Trophoblast cell (in vitro differentiated cells and primary cell): ENCODE results near the gene GPALPP1.

Experiments used
- DNase-seq, 2 donors: peaks; one replicate each; pipeline ENCODE4 v3.0.0-alpha.2; 2016
- H2AFZ ChIP-seq: 2 replicates; pipeline ENCODE4 v1.6.1; 2013; ENCODE audit warnings: low read length, moderate library complexity, mild to moderate bottlenecking; ENCODE audit not compliant: insufficient read depth, poor library complexity
- H2AK5ac ChIP-seq: 2 replicates; pipeline ENCODE4 v1.6.1; 2013; ENCODE audit warnings: mild to moderate bottlenecking, low read length
- H2BK120ac ChIP-seq: 2 replicates; pipeline ENCODE4 v1.6.1; 2013; ENCODE audit warnings: low read length, mild to moderate bottlenecking, moderate library complexity; ENCODE audit not compliant: insufficient read depth, poor library complexity
- H2BK12ac ChIP-seq: 2 replicates; pipeline ENCODE4 v1.6.1; 2013; ENCODE audit warnings: mild to moderate bottlenecking, low read length, moderate library complexity
- H2BK5ac ChIP-seq: 2 replicates; pipeline ENCODE4 v1.6.1; 2013; ENCODE audit warnings: low read length, low read depth, moderate library complexity, mild to moderate bottlenecking; ENCODE audit not compliant: poor library complexity
- H3K14ac ChIP-seq: 2 replicates; pipeline ENCODE4 v1.6.1; 2013; ENCODE audit warnings: mild to moderate bottlenecking, low read length
- H3K18ac ChIP-seq: 2 replicates; pipeline ENCODE4 v1.6.1; 2013; ENCODE audit warnings: mild to moderate bottlenecking, low read length
- H3K23ac ChIP-seq: 2 replicates; pipeline ENCODE4 v1.6.1; 2013; ENCODE audit warnings: low read length
- H3K27ac ChIP-seq: 2 replicates; pipeline ENCODE4 v1.5.1; 2013; ENCODE audit warnings: low read depth, mild to moderate bottlenecking, inconsistent platforms, low read length, moderate library complexity
- H3K27me3 ChIP-seq: 2 replicates; pipeline ENCODE4 v1.6.1; 2013; ENCODE audit warnings: inconsistent platforms, mild to moderate bottlenecking, low read length, moderate library complexity; ENCODE audit not compliant: insufficient read depth
- H3K36me3 ChIP-seq, 2 experiments: 1 replicate in 1 of 2; 2 replicates in 1 of 2; pipeline ENCODE4 v1.6.1; 2013; ENCODE audit warnings: low read length in 2 of 2, mild to moderate bottlenecking in 2 of 2, moderate library complexity in 1 of 2; ENCODE audit not compliant: insufficient read depth in 2 of 2, control insufficient read depth in 1 of 2
- H3K4ac ChIP-seq: 2 replicates; pipeline ENCODE4 v1.6.1; 2013; ENCODE audit warnings: low read depth, mild to moderate bottlenecking, low read length, moderate library complexity
- H3K4me1 ChIP-seq, 2 experiments: 1 replicate in 1 of 2; 2 replicates in 1 of 2; pipeline ENCODE4 v1.6.1; 2013; ENCODE audit warnings: low read length in 2 of 2, mild to moderate bottlenecking in 2 of 2, moderate library complexity in 1 of 2; ENCODE audit not compliant: insufficient read depth in 2 of 2, control insufficient read depth in 1 of 2
- H3K4me2 ChIP-seq: 2 replicates; pipeline ENCODE4 v1.6.1; 2013; ENCODE audit warnings: inconsistent platforms, mild to moderate bottlenecking, low read length, moderate library complexity
- H3K4me3 ChIP-seq: 2 replicates; pipeline ENCODE4 v1.5.1; 2013; ENCODE audit warnings: mild to moderate bottlenecking, low read depth, low read length, inconsistent platforms
- H3K79me1 ChIP-seq: one replicate; pipeline ENCODE4 v1.6.1; 2013; ENCODE audit warnings: low read length
- H3K79me2 ChIP-seq: 2 replicates; pipeline ENCODE4 v1.6.1; 2013; ENCODE audit warnings: low read length, mild to moderate bottlenecking; ENCODE audit not compliant: control insufficient read depth, insufficient read depth, poor library complexity
- H3K9ac ChIP-seq: 2 replicates; pipeline ENCODE4 v1.6.1; 2013; ENCODE audit warnings: mild to moderate bottlenecking, low read length
- H3K9me3 ChIP-seq: 2 replicates; pipeline ENCODE4 v1.6.1; 2013; ENCODE audit warnings: low read depth, mild to moderate bottlenecking, control low read depth, inconsistent platforms, low read length; ENCODE audit not compliant: insufficient read depth
- H4K12ac ChIP-seq: 2 replicates; pipeline ENCODE4 v1.6.1; 2013; ENCODE audit warnings: low read depth, mild to moderate bottlenecking, low read length, moderate library complexity
- H4K8ac ChIP-seq: 2 replicates; pipeline ENCODE4 v1.6.1; 2013; ENCODE audit warnings: low read depth, mild to moderate bottlenecking, low read length, moderate library complexity
- H4K91ac ChIP-seq: one replicate; pipeline ENCODE4 v1.6.1; 2013; ENCODE audit warnings: low read depth, mild to moderate bottlenecking, low read length, moderate library complexity
- WGBS: extraction: QIAGEN DNeasy Blood & Tissue Kit; methylation state at CpG from one replicate; pipeline ENCODE4 v1.1.7; 2013; ENCODE audit warnings: missing lambda C conversion rate; ENCODE audit not compliant: insufficient read length, insufficient coverage; ENCODE audit errors: extremely low coverage; 5-methylcytosine and 5-hydroxymethylcytosine counted together

The GPALPP1 gene

DNA sequence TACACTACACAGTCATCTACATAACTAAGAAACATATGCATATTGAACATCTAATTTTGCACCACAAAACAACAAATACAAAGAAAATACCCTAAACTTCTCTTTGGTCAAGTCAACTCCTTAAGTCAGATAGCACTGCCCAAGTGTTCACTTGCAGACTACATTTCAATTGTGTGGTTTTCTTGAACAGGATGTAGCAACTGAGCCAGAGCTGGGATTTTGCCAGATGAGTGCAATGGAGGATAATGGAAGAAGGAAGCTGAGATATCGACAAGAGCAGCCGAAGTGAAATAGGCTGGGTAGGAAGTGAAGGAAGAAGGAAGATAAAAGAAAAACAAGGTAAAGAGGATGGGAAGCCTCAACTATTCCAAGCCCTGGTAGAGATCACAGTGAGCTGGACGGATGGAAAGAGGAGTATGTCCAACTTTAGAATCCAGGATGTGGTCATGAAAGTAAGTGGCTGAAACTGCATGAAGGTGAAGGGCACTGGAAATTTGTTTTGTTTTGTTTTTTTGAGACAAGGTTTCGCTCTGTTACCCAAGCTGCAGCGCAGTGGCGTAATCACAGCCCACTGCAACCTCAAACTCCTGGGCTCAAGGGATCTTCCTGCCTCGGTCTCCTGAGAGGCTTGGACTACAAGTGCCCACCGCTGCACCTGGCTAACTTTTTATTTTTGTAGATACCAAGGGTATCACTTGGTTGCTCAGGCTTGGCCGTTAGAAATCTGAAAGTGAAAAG, 15.1 kb upstream of the GPALPP1 start:
- Histone ChIP-seq H4K91ac (no peak overlapping the region), H3K9me3 (no peaks in the 10 kb centered on the region), H2BK120ac (no peak overlapping the region), H2AFZ (no peak overlapping the region), H3K79me1 (no peaks in the 10 kb centered on the region), H2AK5ac (no peak overlapping the region), H2BK5ac (no peak overlapping the region), H3K27ac (no peak overlapping the region), H3K23ac (no peak overlapping the region), H3K36me3 (peaks cover 4 to 19% of the 10 kb centered on the region in 2 experiments), H3K14ac (no peak overlapping the region), H3K18ac (no peak overlapping the region), H3K27me3 (no peaks in the 10 kb centered on the region), H3K9ac (no peak overlapping the region), H3K4me1 (no peaks in the 10 kb centered on the region), H3K4ac (no peak overlapping the region), H4K12ac (no peak overlapping the region), H2BK12ac (no peak overlapping the region), H3K4me3 (no peak overlapping the region), H4K8ac (no peak overlapping the region), H3K79me2 (no peaks in the 10 kb centered on the region), H3K4me2 (no peak overlapping the region)
- DNase-seq = no peak
- WGBS = no CpG with 5 or more reads among the region's 9 CpGs

DNA sequence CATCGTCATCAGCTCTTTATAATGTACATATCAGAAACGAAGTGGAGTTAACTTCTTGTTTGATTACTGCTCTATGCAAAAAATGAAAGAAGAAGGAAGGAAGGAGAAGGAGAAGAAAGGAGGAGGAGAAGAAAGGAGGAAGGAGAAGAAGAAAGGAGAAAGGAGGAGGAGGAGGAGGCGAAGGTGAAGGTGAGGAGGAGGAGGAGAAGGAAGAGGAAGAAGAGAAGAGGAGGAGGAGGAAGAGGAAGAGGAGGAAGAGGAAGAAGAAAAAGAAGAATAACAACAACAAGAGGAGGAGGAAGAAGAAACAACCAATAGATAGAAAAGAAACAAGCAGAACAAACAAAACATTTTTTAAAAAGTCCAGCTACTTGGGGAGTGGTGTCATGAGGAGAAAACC, 13.1 kb upstream of the GPALPP1 start:
- Histone ChIP-seq H2AK5ac (no peak overlapping the region), H3K18ac (no peak overlapping the region), H3K79me2 (no peaks in the 10 kb centered on the region), H3K27ac (no peak overlapping the region), H3K9ac (no peak overlapping the region), H3K9me3 (no peaks in the 10 kb centered on the region), H3K4me2 (no peak overlapping the region), H3K27me3 (no peaks in the 10 kb centered on the region), H3K4ac (no peak overlapping the region), H4K91ac (no peak overlapping the region), H4K12ac (no peak overlapping the region), H2BK12ac (no peak overlapping the region), H3K36me3 (peaks cover 4 to 22% of the 10 kb centered on the region in 2 experiments), H2BK120ac (no peak overlapping the region), H3K79me1 (no peaks in the 10 kb centered on the region), H3K4me3 (no peak overlapping the region), H2AFZ (no peak overlapping the region), H3K14ac (no peak overlapping the region), H2BK5ac (no peak overlapping the region), H4K8ac (no peak overlapping the region), H3K23ac (no peak overlapping the region), H3K4me1 (no peaks in the 10 kb centered on the region)
- no peak for DNase-seq
- 88% methylated on average over 1 of the region's 3 CpGs for WGBS

DNA sequence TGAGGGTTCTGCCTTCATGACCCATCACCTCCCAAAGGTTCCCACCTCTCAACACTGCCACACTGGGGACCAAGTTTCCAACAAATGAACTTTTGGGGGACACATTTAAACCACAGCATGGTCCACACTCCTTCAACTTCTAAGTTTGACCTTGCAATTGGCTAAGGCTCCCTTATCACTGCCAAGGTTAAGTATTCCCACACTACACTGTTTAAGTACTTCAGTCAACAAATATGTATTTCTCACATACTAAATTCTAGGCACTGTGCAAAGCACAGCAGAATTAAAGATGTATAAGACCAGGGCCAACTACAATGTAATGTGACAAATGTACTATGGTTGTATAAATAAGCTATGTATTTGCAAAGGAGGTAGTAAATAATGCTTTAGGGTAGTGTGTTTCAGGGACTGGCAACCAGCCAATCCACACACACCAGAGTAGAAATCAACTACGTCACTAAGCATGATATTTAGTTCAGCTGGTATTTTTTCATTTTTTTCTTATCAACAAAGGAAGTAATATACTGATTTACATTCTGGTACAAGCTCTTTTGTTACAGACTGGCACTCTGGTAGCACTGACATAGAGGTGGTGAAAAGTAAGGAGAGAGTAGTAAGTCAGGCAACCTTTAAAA, 12.3 kb upstream of the GPALPP1 start:
- H2BK12ac ChIP-seq = no peak overlapping the region
- no peak overlapping the region for H3K18ac ChIP-seq
- H3K36me3 ChIP-seq = peaks cover 4 to 22% of the 10 kb centered on the region in 2 experiments
- no peak overlapping the region for H3K4me3 ChIP-seq
- no peak overlapping the region for H2BK120ac ChIP-seq
- H4K8ac ChIP-seq = no peak overlapping the region
- no peak overlapping the region for H3K27ac ChIP-seq
- no peak overlapping the region for H4K12ac ChIP-seq
- no peak for DNase-seq
- H3K4me1 ChIP-seq = no peaks in the 10 kb centered on the region
- no peak overlapping the region for H3K9ac ChIP-seq
- WGBS = no CpG with 5 or more reads among the region's 1 CpG
- H3K4ac ChIP-seq = no peak overlapping the region
- H4K91ac ChIP-seq = no peak overlapping the region
- no peaks in the 10 kb centered on the region for H3K79me2 ChIP-seq
- H3K23ac ChIP-seq = no peak overlapping the region
- no peak overlapping the region for H2BK5ac ChIP-seq
- H3K27me3 ChIP-seq = no peaks in the 10 kb centered on the region
- no peak overlapping the region for H3K4me2 ChIP-seq
- H3K9me3 ChIP-seq = no peaks in the 10 kb centered on the region
- no peak overlapping the region for H2AFZ ChIP-seq
- no peaks in the 10 kb centered on the region for H3K79me1 ChIP-seq
- H2AK5ac ChIP-seq = no peak overlapping the region
- H3K14ac ChIP-seq = no peak overlapping the region

DNA sequence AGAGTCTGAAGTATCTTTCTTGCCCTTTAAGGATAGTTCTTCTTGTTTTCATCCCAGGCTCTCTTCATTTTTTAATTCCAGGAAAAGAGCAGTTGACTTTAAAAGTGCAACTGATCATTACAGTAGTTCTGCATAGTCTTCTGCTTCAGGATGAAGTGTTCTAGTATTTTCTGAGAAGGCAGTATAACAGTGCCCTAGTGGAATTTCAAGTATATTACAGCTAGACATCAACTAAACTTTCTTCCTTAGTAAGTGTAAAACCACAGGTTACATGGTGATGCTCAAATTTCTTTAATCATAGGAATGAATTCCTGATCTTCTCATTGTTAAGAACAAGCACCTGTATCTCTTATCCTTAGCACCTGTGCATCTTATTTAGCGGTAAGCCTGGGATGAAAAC, 11.0 kb upstream of the GPALPP1 start:
- DNase-seq = no peak
- H4K91ac ChIP-seq = no peak overlapping the region
- H2AFZ ChIP-seq = no peak overlapping the region
- H2BK120ac ChIP-seq = no peak overlapping the region
- no peak overlapping the region for H4K8ac ChIP-seq
- H2BK5ac ChIP-seq = no peak overlapping the region
- no peak overlapping the region for H3K14ac ChIP-seq
- no peaks in the 10 kb centered on the region for H3K9me3 ChIP-seq
- no peak overlapping the region for H3K23ac ChIP-seq
- H3K9ac ChIP-seq = no peak overlapping the region
- H3K79me1 ChIP-seq = no peaks in the 10 kb centered on the region
- H3K18ac ChIP-seq = no peak overlapping the region
- no CpG with 5 or more reads among the region's 1 CpG for WGBS
- peaks cover 4 to 22% of the 10 kb centered on the region in 2 experiments for H3K36me3 ChIP-seq
- H4K12ac ChIP-seq = no peak overlapping the region
- no peaks in the 10 kb centered on the region for H3K27me3 ChIP-seq
- H2AK5ac ChIP-seq = no peak overlapping the region
- H3K4me3 ChIP-seq = no peak overlapping the region
- no peak overlapping the region for H2BK12ac ChIP-seq
- H3K79me2 ChIP-seq = no peaks in the 10 kb centered on the region
- H3K27ac ChIP-seq = no peak overlapping the region
- H3K4me1 ChIP-seq = no peaks in the 10 kb centered on the region
- no peak overlapping the region for H3K4ac ChIP-seq
- H3K4me2 ChIP-seq = no peak overlapping the region
